Pancreas (tissue), 10 donors: Measurements from ENCODE around the gene MISP. TPM values are rescaled to one million over a fixed set of nuclear protein-coding genes. Genes with fewer than 3 reads are reported as not detected.

ENCODE experiments used
- ATAC-seq, 4 donors: fragments of 200-7000 bp; cut with Tn5 transposase; one replicate each; pipeline versions ENCODE4 v1.8.0 to v1.9.1; 2020; ENCODE audit warnings: mild to moderate bottlenecking in 4 of 4, moderate library complexity in 4 of 4
- DNase-seq, 6 donors: peaks; one replicate each; pipeline ENCODE4 v3.0.0-alpha.2; 2020
- FAIRE-seq: peaks from 2 replicates; lab custom pipeline; 2012; peaks lifted over from hg19 to GRCh38; lab: Jason Lieb, UNC
- H3K27ac ChIP-seq, 4 donors: fragments of 200-600 bp; sonication (generic); 1 replicate in 3 of 4; 2 replicates in 1 of 4; pipeline versions ENCODE4 v1.5.0 to v1.8.0; 2020
- H3K27me3 ChIP-seq, 4 donors: fragments of 200-600 bp; one replicate each; pipeline ENCODE4 v1.8.0; 2021
- H3K36me3 ChIP-seq, 3 donors: fragments of 200-600 bp; sonication (generic) in 1 of 3; one replicate each; pipeline versions ENCODE4 v1.5.0 to v1.8.0; 2020 to 2021
- H3K4me1 ChIP-seq, 3 donors: fragments of 200-600 bp; one replicate each; pipeline ENCODE4 v1.8.0; 2021
- H3K4me3 ChIP-seq, 4 donors: fragments of 200-600 bp; sonication (generic) in 2 of 4; one replicate each; pipeline versions ENCODE4 v1.5.0 to v1.8.0; 2020 to 2021
- H3K9me3 ChIP-seq, 4 donors: fragments of 200-600 bp; one replicate each; pipeline ENCODE4 v1.8.0; 2021
- CTCF ChIP-seq, 4 donors: fragments of 200-600 bp; sonication (generic) in 3 of 4; IDR thresholded peaks; one replicate each; pipeline versions ENCODE4 v1.5.0 to v1.8.0; 2021; ENCODE audit warnings: antibody characterized with exemption in 4 of 4
- WGBS, 2 donors: extraction: QIAGEN DNeasy Blood & Tissue Kit; methylation state at CpG; one replicate each; pipeline ENCODE4 v1.1.7; 2013; 5-methylcytosine and 5-hydroxymethylcytosine counted together
- intact Hi-C, 3 donors: fragments of 100-400 bp; cut with DNase I; formaldehyde crosslinking; loops; one replicate each; pipeline versions ENCODE4 v1.11.1 to v1.14.2; 2022
- microRNA-seq, 2 donors: library from miRNA; unstranded; fragments of <30 nt; microRNA quantifications; one replicate each; pipeline versions ENCODE4 to v1.1.0, GENCODE V29; 2019 to 2020
- polyA plus RNA-seq, 2 donors: library from polyadenylated mRNA; stranded (reverse); fragments of 200-250 nt; gene quantifications; one replicate each; pipeline ENCODE4 v1.2.3, GENCODE V29; 2013
- total RNA-seq, 6 donors: library from RNA; stranded (reverse); fragmentation: NEBNext Ultra II Directional in 4 of 6; extraction: Animal tissue kit (Norgen Biotek cat#: 25700) in 4 of 6; gene quantifications; one replicate each; pipeline versions ENCODE4 v1.2.1 to v1.2.4, GENCODE V29; 2021 to 2023
- donor health status: healthy with polysubstance abuse.
- donor health status: DM: no; HTN: no; CAD: no; lungs with moderate emphysema.
- donor health status: DM: no; HTN: no; CAD: no.
- donor health status: control.
- donor health status: control.
- donor health status: Bipolar disorder and iron deficiency.
- donor health status: DM: yes; HTN: yes; CAD: no.
- donor health status: DM: no; HTN: no; CAD: no.
- donor health status: DM: no; HTN: no; CAD: no.
- donor health status: DM: yes; HTN: yes; CAD: no.

The MISP gene
- total and polyA plus RNA-seq, 8 donors: 0.63 to 7.5 (median 1.3) TPM

- no peak for TF ChIP-seq CTCF (IDR thresholded peaks at IDR 0.05)
- ATAC-seq (no peak), FAIRE-seq (no peak), DNase-seq (peak in 1 of 6 donors; percentile 38)
- H3K36me3 ChIP-seq: peaks cover 16 to 53% (median 40%) of the 10 kb centered on the region in 3 donors
- H3K9me3 ChIP-seq: no peaks in the 10 kb centered on the region
- 93% methylated on average over 51 to 80 of the region's 80 CpGs for WGBS, 2 donors
- no peak overlapping the region for H3K27ac ChIP-seq
- intact Hi-C loops: no loop called here
- no peaks in the 10 kb centered on the region for H3K4me1 ChIP-seq
- no peaks in the 10 kb centered on the region for H3K27me3 ChIP-seq
- H3K4me3 ChIP-seq: no peak overlapping the region
Observed at GRCh38 chr19:812049-812746, 61.3 kb downstream of the MISP start.

GRCh38 chr19:812747-813218 is 61.9 kb downstream of the MISP start:
- H3K4me1 ChIP-seq: no peaks in the 10 kb centered on the region

GRCh38 chr19:813219-814151 is 62.6 kb downstream of the MISP start:
- H3K9me3 ChIP-seq: no peaks in the 10 kb centered on the region
- H3K36me3 ChIP-seq: peaks cover 16 to 41% (median 28%) of the 10 kb centered on the region in 3 donors
- intact Hi-C loops: no loop called here
- ATAC-seq: peak in 1 of 4 donors; percentile 6
- DNase-seq: peak in 1 of 6 donors; percentile 38
- 94% methylated on average over 71 to 87 of the region's 87 CpGs for WGBS, 2 donors
- no peaks in the 10 kb centered on the region for H3K4me1 ChIP-seq
- H3K27ac ChIP-seq: no peak overlapping the region
- no peak for FAIRE-seq
- no peak for TF ChIP-seq CTCF (IDR thresholded peaks at IDR 0.05)
- no peaks in the 10 kb centered on the region for H3K27me3 ChIP-seq
- no peak overlapping the region for H3K4me3 ChIP-seq

More at GRCh38 chr19:812747-813218, 61.9 kb downstream of the MISP start:
- ATAC-seq (no peak), FAIRE-seq (no peak), DNase-seq (peak in 1 of 6 donors; percentile 46)
- no peaks in the 10 kb centered on the region for H3K9me3 ChIP-seq
- no peak overlapping the region for H3K4me3 ChIP-seq
- intact Hi-C loops: no loop called here
- WGBS, 2 donors: 94 to 95% methylated on average over 57 to 72 of the region's 72 CpGs
- TF ChIP-seq CTCF (IDR thresholded peaks at IDR 0.05): no peak
- H3K27ac ChIP-seq: no peak overlapping the region
- no peaks in the 10 kb centered on the region for H3K27me3 ChIP-seq
- H3K36me3 ChIP-seq: peaks cover 16 to 48% (median 35%) of the 10 kb centered on the region in 3 donors

Small RNA genes within 50 kb of the gene (microRNA-seq; reads per million reads assigned to microRNA genes)
- gene MIR3187: 0.39 to 1.8 reads per million in 2 donors
- gene MIR4745: 0 reads per million in 2 donors

Other genes starting within 250 kb of the MISP start
- gene TPGS1, start 243.6 kb upstream of the MISP start, total RNA-seq: 10 to 100 TPM in 4 of 6 donors, 1 to 10 TPM in 2; 8.8 to 16.2 (median 10.7) TPM
- 10 to 100 TPM; 14.3 to 29.7 TPM for gene TPGS1, start 243.6 kb upstream of the MISP start, polyA plus RNA-seq
- gene CDC34, start 219.4 kb upstream of the MISP start, total RNA-seq: 10 to 100 TPM; 26.2 to 49.4 (median 39.1) TPM
- gene CDC34, start 219.4 kb upstream of the MISP start, polyA plus RNA-seq: 100 to 1,000 TPM in 1 of 2 donors, 10 to 100 TPM in 1; 80.0 to 107 TPM
- under 1 TPM in 4 of 6 donors, not detected in 2; 0.28 to 0.38 (median 0.33) TPM for gene GZMM, start 207.1 kb upstream of the MISP start, total RNA-seq
- gene GZMM, start 207.1 kb upstream of the MISP start, polyA plus RNA-seq: under 1 TPM; 0.31 to 0.38 TPM
- 100 to 1,000 TPM; 122 to 200 (median 149) TPM for gene BSG, start 178.5 kb upstream of the MISP start, total RNA-seq
- 100 to 1,000 TPM; 210 to 256 TPM for gene BSG, start 178.5 kb upstream of the MISP start, polyA plus RNA-seq
- under 1 TPM; 0.12 to 0.46 (median 0.18) TPM for gene HCN2, start 161.2 kb upstream of the MISP start, total RNA-seq
- gene HCN2, start 161.2 kb upstream of the MISP start, polyA plus RNA-seq: under 1 TPM; 0.27 to 0.82 TPM
- 10 to 100 TPM; 19.3 to 34.7 (median 24.7) TPM for gene POLRMT, start 117.6 kb upstream of the MISP start, total RNA-seq
- gene POLRMT, start 117.6 kb upstream of the MISP start, polyA plus RNA-seq: 100 to 1,000 TPM in 1 of 2 donors, 10 to 100 TPM in 1; 95.3 to 101 TPM
- gene FGF22, start 111.2 kb upstream of the MISP start, total RNA-seq: under 1 TPM in 4 of 6 donors, not detected in 2; 0.12 to 0.25 (median 0.23) TPM
- under 1 TPM; 0.45 to 0.53 TPM for gene FGF22, start 111.2 kb upstream of the MISP start, polyA plus RNA-seq
- gene RNF126, start 87.9 kb upstream of the MISP start, total RNA-seq: 10 to 100 TPM; 11.9 to 21.5 (median 16.5) TPM
- 10 to 100 TPM; 31.7 to 33.7 TPM for gene RNF126, start 87.9 kb upstream of the MISP start, polyA plus RNA-seq
- gene FSTL3, start 74.7 kb upstream of the MISP start, total RNA-seq: 100 to 1,000 TPM in 1 of 6 donors, 10 to 100 TPM in 3, 1 to 10 TPM in 2; 6.6 to 148 (median 18.4) TPM
- 100 to 1,000 TPM in 1 of 2 donors, 10 to 100 TPM in 1; 24.1 to 119 TPM for gene FSTL3, start 74.7 kb upstream of the MISP start, polyA plus RNA-seq
- gene PRSS57, start 55.7 kb upstream of the MISP start, total RNA-seq: not detected
- gene PRSS57, start 55.7 kb upstream of the MISP start, polyA plus RNA-seq: not detected
- 10 to 100 TPM in 1 of 6 donors, 1 to 10 TPM in 5; 3.5 to 12.6 (median 5.1) TPM for gene PALM, start 42.2 kb upstream of the MISP start, total RNA-seq
- gene PALM, start 42.2 kb upstream of the MISP start, polyA plus RNA-seq: 10 to 100 TPM in 1 of 2 donors, 1 to 10 TPM in 1; 9.2 to 10.1 TPM
- 100 to 1,000 TPM in 5 of 6 donors, 10 to 100 TPM in 1; 83.3 to 160 (median 130) TPM for gene PTBP1, start 46.3 kb downstream of the MISP start, total RNA-seq
- 100 to 1,000 TPM in 1 of 2 donors, 10 to 100 TPM in 1; 90.7 to 104 TPM for gene PTBP1, start 46.3 kb downstream of the MISP start, polyA plus RNA-seq
- gene PLPPR3, start 70.8 kb downstream of the MISP start, total RNA-seq: under 1 TPM in 1 of 6 donors, not detected in 5; 0.38 TPM
- gene PLPPR3, start 70.8 kb downstream of the MISP start, polyA plus RNA-seq: under 1 TPM in 1 of 2 donors, not detected in 1; 0.05 TPM
- gene AZU1, start 76.7 kb downstream of the MISP start, total RNA-seq: not detected
- gene AZU1, start 76.7 kb downstream of the MISP start, polyA plus RNA-seq: under 1 TPM in 1 of 2 donors, not detected in 1; 0.35 TPM
- gene PRTN3, start 89.9 kb downstream of the MISP start, total RNA-seq: under 1 TPM in 1 of 6 donors, not detected in 5; 0.24 TPM
- gene PRTN3, start 89.9 kb downstream of the MISP start, polyA plus RNA-seq: under 1 TPM in 1 of 2 donors, not detected in 1; 0.14 TPM
- gene ELANE, start 101.2 kb downstream of the MISP start, total RNA-seq: under 1 TPM in 2 of 6 donors, not detected in 4; 0.16 to 0.35 TPM
- under 1 TPM; 0.19 to 0.57 TPM for gene ELANE, start 101.2 kb downstream of the MISP start, polyA plus RNA-seq
- gene CFD, start 108.6 kb downstream of the MISP start, total RNA-seq: 10 to 100 TPM in 2 of 6 donors, 1 to 10 TPM in 4; 2.5 to 48.8 (median 7.3) TPM
- gene CFD, start 108.6 kb downstream of the MISP start, polyA plus RNA-seq: 10 to 100 TPM; 27.8 to 48.1 TPM
- 10 to 100 TPM; 23.0 to 46.5 (median 33.5) TPM for gene MED16, start 142.1 kb downstream of the MISP start, total RNA-seq
- 100 to 1,000 TPM; 139 to 147 TPM for gene MED16, start 142.1 kb downstream of the MISP start, polyA plus RNA-seq
- not detected for gene RNU6-9, start 142.4 kb downstream of the MISP start, total RNA-seq
- not detected for gene RNU6-9, start 142.4 kb downstream of the MISP start, polyA plus RNA-seq
- 10 to 100 TPM; 21.6 to 36.7 (median 29.2) TPM for gene R3HDM4, start 162.1 kb downstream of the MISP start, total RNA-seq
- 10 to 100 TPM; 56.0 to 57.2 TPM for gene R3HDM4, start 162.1 kb downstream of the MISP start, polyA plus RNA-seq
- 1 to 10 TPM in 1 of 6 donors, under 1 TPM in 4, not detected in 1; 0.16 to 1.0 (median 0.25) TPM for gene KISS1R, start 166.2 kb downstream of the MISP start, total RNA-seq
- under 1 TPM in 1 of 2 donors, not detected in 1; 0.80 TPM for gene KISS1R, start 166.2 kb downstream of the MISP start, polyA plus RNA-seq
- 1 to 10 TPM; 6.5 to 8.5 (median 7.3) TPM for gene ARID3A, start 174.9 kb downstream of the MISP start, total RNA-seq
- 1 to 10 TPM; 4.6 to 5.2 TPM for gene ARID3A, start 174.9 kb downstream of the MISP start, polyA plus RNA-seq
- gene WDR18, start 233.2 kb downstream of the MISP start, total RNA-seq: 10 to 100 TPM; 12.3 to 26.2 (median 19.0) TPM
- 10 to 100 TPM; 75.1 to 84.8 TPM for gene WDR18, start 233.2 kb downstream of the MISP start, polyA plus RNA-seq
- gene GRIN3B, start 249.3 kb downstream of the MISP start, total RNA-seq: not detected
- gene GRIN3B, start 249.3 kb downstream of the MISP start, polyA plus RNA-seq: under 1 TPM; 0.08 to 0.09 TPM